GM12864 (cell line): Measurements from ENCODE around the gene STAB2.

Experiments used
- DNase-seq: peaks from one replicate; pipeline ENCODE4 v3.0.0-alpha.2; 2011; ENCODE audit warnings: low read depth
- H3K4me3 ChIP-seq: 2 replicates; pipeline ENCODE4 v1.5.1; 2011; ENCODE audit warnings: mild to moderate bottlenecking, low read depth, low read length, control low read depth
- TF ChIP-seq, protein P1 (sequence below): IDR thresholded peaks from 2 replicates; pipeline ENCODE4 v1.5.1; 2011; ENCODE audit warnings: low read depth, mild to moderate bottlenecking, moderate library complexity, low read length, control low read depth, inconsistent platforms; ENCODE audit errors: missing control alignments

The STAB2 gene

DNA sequence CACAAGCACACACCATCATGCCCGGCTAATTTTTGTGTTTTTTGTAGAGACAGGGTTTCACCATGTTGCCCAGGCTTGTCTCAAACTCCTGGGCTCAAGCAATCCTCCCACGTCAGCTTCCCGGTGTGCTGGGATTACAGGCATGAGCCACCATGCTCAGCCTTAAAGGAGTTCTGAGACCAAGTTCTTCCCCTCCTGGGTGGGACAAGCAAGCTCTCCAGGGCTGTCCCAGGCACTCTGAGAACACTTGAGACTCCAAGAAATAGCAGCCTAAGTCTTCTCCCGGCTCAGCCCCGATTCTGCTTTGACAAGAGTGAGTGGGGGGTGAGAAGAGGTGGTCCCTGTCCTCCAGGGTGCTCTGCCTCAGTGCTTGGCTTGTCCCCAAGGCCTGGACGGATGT lies 86.4 kb downstream of the STAB2 start:
- TF ChIP-seq, protein P1, sequence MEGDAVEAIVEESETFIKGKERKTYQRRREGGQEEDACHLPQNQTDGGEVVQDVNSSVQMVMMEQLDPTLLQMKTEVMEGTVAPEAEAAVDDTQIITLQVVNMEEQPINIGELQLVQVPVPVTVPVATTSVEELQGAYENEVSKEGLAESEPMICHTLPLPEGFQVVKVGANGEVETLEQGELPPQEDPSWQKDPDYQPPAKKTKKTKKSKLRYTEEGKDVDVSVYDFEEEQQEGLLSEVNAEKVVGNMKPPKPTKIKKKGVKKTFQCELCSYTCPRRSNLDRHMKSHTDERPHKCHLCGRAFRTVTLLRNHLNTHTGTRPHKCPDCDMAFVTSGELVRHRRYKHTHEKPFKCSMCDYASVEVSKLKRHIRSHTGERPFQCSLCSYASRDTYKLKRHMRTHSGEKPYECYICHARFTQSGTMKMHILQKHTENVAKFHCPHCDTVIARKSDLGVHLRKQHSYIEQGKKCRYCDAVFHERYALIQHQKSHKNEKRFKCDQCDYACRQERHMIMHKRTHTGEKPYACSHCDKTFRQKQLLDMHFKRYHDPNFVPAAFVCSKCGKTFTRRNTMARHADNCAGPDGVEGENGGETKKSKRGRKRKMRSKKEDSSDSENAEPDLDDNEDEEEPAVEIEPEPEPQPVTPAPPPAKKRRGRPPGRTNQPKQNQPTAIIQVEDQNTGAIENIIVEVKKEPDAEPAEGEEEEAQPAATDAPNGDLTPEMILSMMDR: no peak
- H3K4me3 ChIP-seq: no peak overlapping the region
- DNase-seq: no peak

DNA sequence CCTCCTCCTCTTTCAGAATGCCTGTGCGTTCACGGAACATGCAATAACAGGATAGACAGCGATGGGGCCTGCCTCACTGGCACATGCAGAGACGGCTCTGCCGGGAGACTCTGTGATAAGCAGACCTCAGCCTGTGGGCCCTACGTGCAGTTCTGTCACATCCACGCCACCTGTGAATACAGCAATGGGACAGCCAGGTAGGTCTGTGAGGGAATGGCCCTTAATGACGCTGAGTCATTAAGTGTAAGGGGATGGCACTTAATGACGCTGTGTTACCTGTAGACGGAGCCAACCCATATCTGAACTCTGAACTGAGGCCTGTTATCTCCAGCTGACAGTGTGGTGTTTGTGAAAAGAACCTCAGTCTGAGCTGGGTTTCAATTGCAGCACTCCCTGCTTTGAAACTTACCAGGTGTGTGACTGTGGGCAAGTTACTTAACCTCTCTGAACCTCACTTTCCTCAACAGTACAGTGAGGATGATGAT lies 86.9 kb downstream of the STAB2 start:
- no peak for DNase-seq
- TF ChIP-seq, protein P1: no peak
- H3K4me3 ChIP-seq: no peak overlapping the region

DNA sequence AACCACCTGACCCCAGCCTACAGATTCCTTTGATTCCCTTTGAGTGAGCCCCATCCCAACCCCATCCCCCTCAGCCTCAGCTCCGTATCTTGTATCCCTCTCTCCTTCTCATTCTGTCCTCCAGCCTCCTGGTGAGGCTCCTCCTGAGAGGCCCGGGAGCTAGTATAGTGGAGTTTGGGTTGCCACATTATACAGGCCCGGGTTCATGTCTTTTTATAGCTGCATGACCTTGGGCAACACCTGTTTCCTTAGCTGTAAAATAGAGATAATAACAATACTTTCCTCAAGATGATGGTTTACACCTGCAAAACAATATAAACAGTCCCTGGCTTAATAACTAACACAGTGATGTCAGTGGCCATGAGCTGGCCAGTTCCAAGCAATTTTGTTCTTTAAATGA lies 89.8 kb downstream of the STAB2 start:
- no peak overlapping the region for H3K4me3 ChIP-seq
- TF ChIP-seq, protein P1: no peak
- DNase-seq: no peak

DNA sequence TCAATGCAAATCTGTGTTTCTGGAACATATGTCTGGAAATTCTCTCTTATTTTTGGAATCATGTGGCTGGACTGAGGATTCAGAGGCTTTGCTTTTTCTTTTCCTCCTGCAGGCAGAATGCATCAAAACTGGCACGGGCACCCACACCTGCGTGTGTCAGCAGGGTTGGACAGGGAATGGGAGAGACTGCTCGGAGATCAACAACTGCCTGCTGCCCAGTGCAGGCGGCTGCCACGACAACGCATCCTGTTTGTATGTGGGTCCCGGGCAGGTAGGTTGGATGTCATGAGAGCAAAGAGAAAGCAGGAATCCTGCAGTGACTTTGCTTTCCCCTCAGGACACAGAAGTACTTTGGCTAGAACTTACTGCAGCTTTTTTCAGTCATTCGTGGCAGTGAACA lies 90.3 kb downstream of the STAB2 start:
- no peak overlapping the region for H3K4me3 ChIP-seq
- no peak for DNase-seq
- TF ChIP-seq, protein P1: no peak

DNA sequence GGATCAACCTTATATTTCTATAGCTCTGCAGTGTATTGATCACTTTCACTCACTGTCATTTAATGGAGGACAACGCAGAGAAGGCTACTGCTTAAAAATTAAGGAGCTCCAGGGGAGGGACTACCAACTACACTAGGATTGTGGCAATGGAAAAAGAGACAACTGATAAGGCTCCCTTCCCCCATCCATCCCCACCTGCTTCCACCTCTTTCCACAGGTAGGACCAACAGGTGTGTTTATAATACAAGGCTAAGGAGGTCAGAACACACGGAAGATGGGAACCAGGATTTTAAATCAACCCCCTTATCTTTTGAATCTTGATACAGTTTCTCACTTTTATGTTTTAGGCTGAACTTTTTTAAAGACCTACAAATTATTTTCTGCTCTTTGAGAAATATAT lies 90.8 kb downstream of the STAB2 start:
- DNase-seq: no peak
- TF ChIP-seq, protein P1: no peak

DNA sequence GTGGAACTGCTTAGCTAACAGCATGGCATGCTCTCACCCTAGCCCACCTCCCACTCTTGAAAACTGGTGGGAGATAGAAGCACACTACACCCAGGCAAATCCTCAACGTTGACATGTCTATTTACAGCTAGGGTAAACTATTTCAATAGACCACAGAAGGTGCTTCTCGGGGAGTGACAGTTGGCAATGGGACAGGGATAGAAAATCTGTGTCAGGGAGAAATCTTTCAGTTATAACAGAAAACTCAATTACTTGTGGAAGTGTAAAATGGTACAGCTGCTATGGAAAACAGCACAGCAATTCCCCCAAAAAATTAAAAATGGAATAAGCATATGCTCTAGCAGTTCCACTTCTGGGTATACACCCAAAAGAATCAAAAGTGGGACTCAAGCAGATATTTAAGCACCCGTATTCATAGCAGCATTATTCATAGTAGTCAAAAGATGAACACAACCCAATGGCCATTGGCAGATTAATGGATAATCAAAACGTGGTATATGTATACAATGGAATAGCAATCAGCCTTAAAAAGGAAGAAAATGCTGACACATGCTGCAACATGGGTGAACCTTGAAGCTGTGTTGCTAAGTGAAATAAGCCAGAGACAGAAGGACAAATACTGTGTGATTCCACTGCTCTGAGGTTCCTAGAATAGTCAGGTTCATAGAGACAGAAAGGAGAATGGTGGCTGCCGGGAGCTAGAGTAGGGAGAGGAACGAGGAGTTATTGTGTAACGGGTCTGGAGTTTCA lies 92.5 kb downstream of the STAB2 start:
- no peak for DNase-seq
- TF ChIP-seq, protein P1: no peak
- no peak overlapping the region for H3K4me3 ChIP-seq

More for the DNA sequence above, 90.8 kb downstream of the STAB2 start:
- H3K4me3 ChIP-seq: no peak overlapping the region
